Osteoblast (primary cell): Measurements from ENCODE around the gene CALCB. TPM values are rescaled to one million over a fixed set of nuclear protein-coding genes. Genes with fewer than 3 reads are reported as not detected.

Experiments used
- DNase-seq: peaks from one replicate; pipeline ENCODE4 v3.0.0; 2011; ENCODE audit warnings: low spot score, mixed read lengths; ENCODE audit not compliant: insufficient read length; ENCODE audit errors: missing footprints
- H2AFZ ChIP-seq: 2 replicates; pipeline ENCODE4 v1.6.0; 2011; ENCODE audit warnings: mild to moderate bottlenecking, low read length
- H3K27ac ChIP-seq: 2 replicates; pipeline ENCODE4 v1.5.1; 2011; ENCODE audit warnings: mild to moderate bottlenecking, low read depth, low read length, moderate library complexity
- H3K27me3 ChIP-seq: 2 replicates; pipeline ENCODE4 v1.6.0; 2012; ENCODE audit warnings: mild to moderate bottlenecking, control low read depth, inconsistent platforms, low read length, moderate library complexity; ENCODE audit not compliant: insufficient read depth
- H3K36me3 ChIP-seq: 2 replicates; pipeline ENCODE4 v1.5.1; 2011; ENCODE audit warnings: mild to moderate bottlenecking, low read length, control low read depth, moderate library complexity; ENCODE audit not compliant: insufficient read depth
- H3K4me1 ChIP-seq: 2 replicates; pipeline ENCODE4 v1.5.1; 2011; ENCODE audit warnings: mild to moderate bottlenecking, low read length, control low read depth, moderate library complexity; ENCODE audit not compliant: insufficient read depth
- H3K4me2 ChIP-seq: 2 replicates; pipeline ENCODE4 v1.6.0; 2011; ENCODE audit warnings: mild to moderate bottlenecking, low read length; ENCODE audit not compliant: insufficient read depth
- H3K4me3 ChIP-seq: fragments of 200-600 bp; sonication (generic); 3 replicates; pipeline ENCODE4 v1.5.1; 2012; ENCODE audit warnings: mild to moderate bottlenecking, low read length, inconsistent platforms; ENCODE audit not compliant: insufficient read depth
- H3K79me2 ChIP-seq: 2 replicates; pipeline ENCODE4 v1.6.0; 2012; ENCODE audit warnings: mild to moderate bottlenecking, low read length, control low read depth, inconsistent platforms; ENCODE audit not compliant: insufficient read depth
- H3K9me3 ChIP-seq: 2 replicates; pipeline ENCODE4 v1.5.1; 2011; ENCODE audit warnings: low read depth, low read length, control low read depth
- H4K20me1 ChIP-seq: 2 replicates; pipeline ENCODE4 v1.6.0; 2012; ENCODE audit warnings: mild to moderate bottlenecking, low read length, control low read depth; ENCODE audit not compliant: insufficient read depth
- CTCF ChIP-seq: IDR thresholded peaks from 2 replicates; pipeline ENCODE4 v1.5.1; 2011; ENCODE audit warnings: mild to moderate bottlenecking, low read depth, low read length, moderate library complexity; ENCODE audit errors: extremely low read depth
- total RNA-seq: library from RNA; depleted of rRNA; stranded (reverse); fragments of >200 nt; gene quantifications from 2 replicates; pipeline ENCODE4 v1.2.3, GENCODE V29; 2012

Gene CALCB
- total RNA-seq, 1 donor: not detected

GRCh38 chr11:15075162-15075526, 1.8 kb downstream of the CALCB start:
- H4K20me1 ChIP-seq: no peaks in the 10 kb centered on the region
- no peaks in the 10 kb centered on the region for H3K79me2 ChIP-seq
- no peak for DNase-seq
- no peaks in the 10 kb centered on the region for H3K9me3 ChIP-seq
- H3K27ac ChIP-seq: no peak overlapping the region
- H3K36me3 ChIP-seq: no peaks in the 10 kb centered on the region
- no peak overlapping the region for H2AFZ ChIP-seq
- no peak overlapping the region for H3K4me3 ChIP-seq
- TF ChIP-seq CTCF: no peak
- peaks cover 18% of the 10 kb centered on the region for H3K27me3 ChIP-seq
- H3K4me2 ChIP-seq: peak overlapping the region; percentile 86
- peaks cover 18% of the 10 kb centered on the region for H3K4me1 ChIP-seq

- Histone ChIP-seq H3K27me3 (no peaks in the 10 kb centered on the region), H3K36me3 (no peaks in the 10 kb centered on the region), H3K9me3 (no peaks in the 10 kb centered on the region), H3K27ac (no peak overlapping the region), H2AFZ (no peak overlapping the region), H3K4me2 (no peak overlapping the region), H3K79me2 (no peaks in the 10 kb centered on the region), H4K20me1 (no peaks in the 10 kb centered on the region), H3K4me1 (peaks cover 4% of the 10 kb centered on the region), H3K4me3 (no peak overlapping the region)
- TF ChIP-seq CTCF: no peak
- DNase-seq: no peak
These were observed 17.8 kb downstream of the CALCB start for GRCh38 chr11:15091175-15091574.

- Histone ChIP-seq H3K4me1 (peaks cover 6% of the 10 kb centered on the region), H3K27me3 (no peaks in the 10 kb centered on the region), H2AFZ (no peak overlapping the region), H3K36me3 (no peaks in the 10 kb centered on the region), H4K20me1 (no peaks in the 10 kb centered on the region), H3K4me3 (no peak overlapping the region), H3K4me2 (no peak overlapping the region), H3K9me3 (no peaks in the 10 kb centered on the region), H3K27ac (no peak overlapping the region), H3K79me2 (no peaks in the 10 kb centered on the region)
- DNase-seq: no peak
- no peak for TF ChIP-seq CTCF
These were observed 18.2 kb downstream of the CALCB start for GRCh38 chr11:15091625-15092024.

GRCh38 chr11:15093432-15093831, 20.0 kb downstream of the CALCB start:
- H3K27ac ChIP-seq: no peak overlapping the region
- TF ChIP-seq CTCF: no peak
- no peaks in the 10 kb centered on the region for H3K9me3 ChIP-seq
- H3K36me3 ChIP-seq: no peaks in the 10 kb centered on the region
- H3K4me1 ChIP-seq: peaks cover 6% of the 10 kb centered on the region
- H2AFZ ChIP-seq: no peak overlapping the region
- H3K79me2 ChIP-seq: no peaks in the 10 kb centered on the region
- no peak overlapping the region for H3K4me2 ChIP-seq
- no peak overlapping the region for H3K4me3 ChIP-seq
- H3K27me3 ChIP-seq: no peaks in the 10 kb centered on the region
- no peaks in the 10 kb centered on the region for H4K20me1 ChIP-seq
- DNase-seq: no peak
